NCI-H146 treated with DMSO at 0.1 percent for 48 hours (cell line): ENCODE data around the gene BCKDHB.

Source experiments
- DNase-seq: peaks from one replicate; lab custom pipeline; 2025; ENCODE audit not compliant: unreplicated experiment; lab: John Stamatoyannopoulos, UW

The BCKDHB gene

DNA sequence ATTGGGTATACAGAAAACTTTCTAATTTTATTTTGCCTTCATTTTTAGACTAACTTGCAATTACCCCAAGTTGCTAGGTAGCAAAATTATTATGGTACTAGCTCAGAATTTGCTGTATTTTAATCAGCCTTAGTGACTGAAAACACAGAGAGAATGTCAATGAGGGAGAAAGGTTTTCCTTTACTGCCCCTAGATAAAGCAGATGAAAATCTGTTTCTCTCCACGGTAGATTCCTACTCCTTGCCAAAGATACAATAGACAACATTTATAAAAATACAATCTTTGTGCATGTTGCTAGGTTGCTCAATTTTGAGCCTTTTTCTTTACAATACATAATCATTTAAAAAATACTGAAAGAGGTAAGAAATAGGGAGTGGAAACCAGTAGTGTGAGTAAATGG is 222.2 kb downstream of the BCKDHB start:
- DNase-seq = no peak

DNA sequence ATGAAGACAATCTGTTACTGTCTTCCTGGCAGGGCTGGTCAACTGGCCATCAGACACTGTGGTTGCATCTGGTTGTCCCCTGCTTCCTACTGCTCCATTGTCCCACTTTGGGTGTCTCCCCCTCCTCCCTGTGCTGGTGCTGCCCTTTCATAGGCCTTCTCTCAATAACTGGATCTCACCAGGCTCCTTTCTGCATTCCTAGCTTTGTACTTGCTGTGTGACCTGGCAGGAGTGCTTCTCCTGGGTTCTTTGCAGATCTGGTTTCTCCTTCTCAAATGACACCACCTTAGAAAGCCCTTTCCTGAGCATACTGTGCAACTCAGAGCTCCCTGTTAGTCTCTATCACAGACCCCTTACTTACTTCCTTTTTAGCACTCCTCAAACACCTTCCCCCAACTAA is 223.0 kb downstream of the BCKDHB start:
- DNase-seq = no peak

DNA sequence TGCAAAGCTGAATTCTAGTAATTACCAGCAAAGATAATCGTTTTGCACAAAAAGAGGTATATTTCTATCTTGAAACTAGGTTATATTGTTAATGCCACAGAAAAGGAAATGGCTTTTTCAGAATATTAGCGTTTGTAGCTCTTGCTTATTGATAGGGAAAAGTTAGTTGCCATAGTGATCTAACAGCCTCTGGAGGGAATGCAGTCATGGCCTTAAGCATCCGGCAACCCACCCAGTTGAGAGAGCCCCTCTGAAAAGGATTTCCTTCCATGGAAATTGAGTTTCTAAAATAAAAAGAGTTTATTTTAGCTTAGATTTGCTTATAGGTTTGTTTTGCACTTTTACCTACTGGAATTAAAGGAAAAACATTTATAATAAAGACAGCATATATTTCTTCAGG is 224.5 kb downstream of the BCKDHB start:
- no peak for DNase-seq

DNA sequence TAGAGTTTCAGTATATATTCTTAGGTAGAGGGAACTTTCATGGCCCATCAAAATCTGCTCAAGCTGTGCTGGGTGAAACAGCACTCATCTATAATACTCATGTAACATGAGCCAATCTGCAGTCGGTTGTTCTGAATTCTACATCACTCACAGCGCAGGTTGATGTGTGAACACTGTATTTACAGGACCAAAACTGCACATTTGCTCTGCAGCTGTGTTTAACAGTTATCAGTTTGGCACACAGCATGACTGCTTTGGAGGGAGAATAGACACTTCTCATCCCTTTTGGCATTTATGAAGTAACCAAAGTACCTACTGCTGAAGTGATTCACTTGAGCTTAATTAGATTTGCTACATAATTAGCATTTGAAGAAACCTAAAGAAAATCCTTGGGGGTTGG is 225.1 kb downstream of the BCKDHB start:
- peak; percentile 8 for DNase-seq

DNA sequence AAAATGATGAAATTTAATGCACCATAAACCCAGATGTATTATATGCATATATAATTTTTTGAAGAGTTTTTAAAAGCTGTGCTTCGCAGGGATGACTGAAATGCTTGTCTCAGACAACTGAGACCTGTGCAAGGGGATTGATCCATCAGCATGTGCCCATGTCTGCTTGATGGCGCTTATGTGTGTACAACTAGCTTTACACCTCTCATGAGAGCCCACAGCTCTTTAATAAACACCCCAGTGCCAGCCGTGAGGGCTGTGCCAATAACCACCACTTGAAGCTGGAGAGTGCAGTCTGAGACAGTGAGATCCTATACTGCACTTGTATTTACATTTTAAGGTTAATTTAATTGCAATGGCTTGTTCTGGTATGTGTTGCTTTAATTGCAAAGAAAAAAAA is 225.5 kb downstream of the BCKDHB start:
- DNase-seq = no peak

DNA sequence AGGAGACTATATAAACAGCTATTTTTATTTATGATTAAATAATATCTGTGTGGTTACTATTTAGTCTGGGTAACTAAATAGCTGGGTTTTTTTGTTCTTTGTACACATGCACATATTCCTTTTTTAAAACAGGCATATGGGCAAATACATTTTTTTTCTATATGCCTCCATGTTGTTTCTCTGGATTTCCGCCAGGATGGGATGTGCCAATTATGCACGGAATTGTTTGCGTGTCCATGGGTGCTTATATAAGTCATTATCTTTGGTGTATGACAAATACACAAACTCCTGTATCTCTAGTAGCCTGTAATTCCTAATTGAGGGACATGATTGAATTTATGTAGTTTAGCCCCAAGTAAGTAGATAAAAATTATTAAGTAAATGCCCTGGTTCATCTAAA is 226.9 kb downstream of the BCKDHB start:
- peak; percentile 9 for DNase-seq

DNA sequence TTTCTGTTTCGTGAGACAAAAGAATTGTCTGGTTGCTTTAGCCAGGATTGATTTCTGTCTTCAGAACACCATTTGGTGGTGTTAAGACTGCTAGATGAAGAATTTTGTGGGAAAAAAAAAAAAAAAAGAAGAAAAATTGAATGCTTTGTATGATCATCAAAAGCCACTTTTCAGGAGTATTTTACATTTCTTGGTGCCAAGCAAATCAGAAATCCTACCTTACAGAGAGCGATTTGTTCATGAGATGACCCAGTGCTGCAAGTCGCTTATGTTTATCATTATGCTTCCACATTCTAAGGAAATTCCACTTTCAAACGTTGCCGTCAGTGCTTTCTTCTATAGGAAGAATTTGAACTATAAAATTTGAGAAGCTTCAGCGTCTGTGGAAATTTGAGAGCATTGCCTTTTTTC is 228.7 kb downstream of the BCKDHB start:
- no peak for DNase-seq

DNA sequence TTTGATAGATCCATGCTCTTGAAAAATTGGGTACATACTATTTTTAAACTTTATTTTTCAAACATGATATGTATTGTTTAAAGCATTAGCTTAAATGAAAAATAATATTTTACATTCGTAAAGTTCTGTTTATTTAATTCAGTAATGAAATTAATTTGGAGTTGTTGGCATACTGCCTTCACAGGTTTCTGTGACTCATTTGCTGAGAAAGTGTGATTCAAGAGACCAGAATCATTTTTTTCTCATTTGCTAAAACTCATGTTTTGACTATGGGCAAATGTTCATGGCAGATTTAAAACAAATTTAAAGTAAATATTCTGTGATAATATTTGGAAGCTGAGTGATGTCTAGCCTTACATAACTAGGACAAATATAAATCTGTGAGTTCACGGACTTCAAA is 230.4 kb downstream of the BCKDHB start:
- DNase-seq = no peak

DNA sequence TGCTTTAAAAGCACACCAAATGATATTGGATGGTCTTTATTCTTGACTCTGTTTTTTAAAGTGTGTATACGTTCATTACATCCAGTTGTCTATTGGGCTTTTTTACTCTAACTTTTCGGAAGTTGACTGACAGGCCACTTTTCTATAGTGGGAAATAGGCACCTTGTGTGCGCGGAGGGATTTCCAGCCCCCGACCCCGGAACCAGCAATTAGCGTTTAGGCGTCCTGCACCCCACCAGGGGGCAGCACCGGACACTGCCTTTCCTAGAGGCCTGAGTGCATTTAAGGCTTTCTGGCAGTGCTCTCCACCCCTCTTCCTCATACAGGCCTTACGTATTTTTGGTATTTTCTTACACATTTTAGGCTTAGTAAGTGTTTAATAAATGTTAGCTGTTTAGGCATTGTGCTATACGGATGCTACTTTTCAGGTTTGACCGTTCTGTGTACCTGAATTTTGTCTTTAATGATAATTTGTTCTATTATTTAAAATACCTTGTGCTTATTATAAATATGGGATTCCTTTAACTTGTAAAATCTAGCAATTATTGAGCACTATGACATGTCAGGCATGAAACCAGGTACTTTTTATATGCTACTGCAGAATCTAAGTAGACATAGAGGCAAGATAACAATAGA is 231.8 kb downstream of the BCKDHB start:
- no peak for DNase-seq

DNA sequence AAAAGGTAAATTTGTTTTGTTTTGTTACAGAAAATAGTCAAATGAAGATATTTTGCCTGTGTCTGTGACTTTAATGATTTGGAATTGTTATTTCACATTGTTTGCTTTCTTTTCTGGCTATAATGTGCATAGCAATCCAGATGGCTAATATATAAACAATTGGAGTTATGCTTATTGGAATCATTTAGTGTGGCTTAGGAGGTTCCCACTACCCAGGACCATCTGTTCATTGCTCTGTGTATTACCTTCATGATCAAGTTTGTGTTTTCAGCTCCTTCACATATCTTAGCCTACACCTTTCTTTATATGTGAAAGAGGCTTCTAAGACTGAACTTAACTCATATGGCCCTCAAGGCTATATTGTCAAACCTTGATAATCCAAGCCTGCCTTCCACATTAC is 232.9 kb downstream of the BCKDHB start:
- no peak for DNase-seq

DNA sequence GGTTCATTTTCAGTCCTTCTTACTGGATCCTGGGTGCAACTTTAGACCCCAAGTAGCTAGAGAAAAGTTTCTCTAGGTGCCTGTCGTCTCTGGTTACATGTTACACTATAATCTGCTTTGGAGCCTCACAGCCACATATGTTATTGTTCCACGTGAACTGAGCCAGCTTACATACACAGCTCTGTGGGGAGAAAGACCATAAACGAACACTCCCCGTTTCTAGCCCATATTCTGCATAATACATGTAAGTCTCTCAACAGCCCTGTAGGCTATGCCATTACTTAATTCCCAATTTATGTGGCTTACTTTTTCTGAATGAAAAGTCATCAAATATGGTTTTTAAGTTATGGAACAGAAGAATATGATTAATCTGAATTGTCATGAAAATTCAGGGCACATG is 233.8 kb downstream of the BCKDHB start:
- no peak for DNase-seq

DNA sequence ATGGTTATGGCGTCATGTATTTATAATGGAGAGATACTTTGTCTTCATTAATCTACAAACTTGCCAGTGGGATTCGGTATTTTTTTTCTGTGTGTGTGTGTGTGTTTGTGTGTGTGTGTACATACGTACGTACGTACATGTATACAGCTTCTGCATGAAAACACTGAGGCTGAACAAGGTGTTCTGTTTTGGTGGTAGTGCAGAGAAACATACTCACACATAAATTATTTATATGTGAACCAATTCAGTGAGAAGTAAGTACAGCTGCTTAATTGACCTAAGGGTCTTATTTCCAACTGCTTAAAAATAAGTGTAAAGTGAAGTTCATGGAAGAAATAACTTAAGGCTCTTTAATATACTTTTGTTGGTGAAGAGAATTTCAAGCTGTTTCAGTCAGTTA is 234.2 kb downstream of the BCKDHB start:
- DNase-seq = no peak

DNA sequence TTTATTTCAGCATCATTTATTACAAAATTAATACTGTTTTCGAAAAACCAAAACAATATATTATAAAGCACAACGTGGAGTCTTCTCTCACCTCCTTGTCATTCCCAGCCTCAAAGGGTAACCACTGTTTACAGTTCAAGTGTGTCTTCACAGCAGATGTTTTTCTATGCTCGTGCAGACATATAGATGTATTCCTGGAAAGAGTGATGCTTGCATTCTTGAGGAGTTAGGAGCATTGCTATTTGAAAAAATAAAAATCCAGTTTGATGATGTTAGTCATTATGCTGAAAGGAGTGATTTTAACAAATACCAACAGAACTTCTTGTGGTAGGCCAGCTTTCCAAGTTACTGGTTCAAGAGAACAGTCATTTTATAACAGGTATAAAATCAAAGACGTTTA is 234.9 kb downstream of the BCKDHB start:
- DNase-seq = no peak

DNA sequence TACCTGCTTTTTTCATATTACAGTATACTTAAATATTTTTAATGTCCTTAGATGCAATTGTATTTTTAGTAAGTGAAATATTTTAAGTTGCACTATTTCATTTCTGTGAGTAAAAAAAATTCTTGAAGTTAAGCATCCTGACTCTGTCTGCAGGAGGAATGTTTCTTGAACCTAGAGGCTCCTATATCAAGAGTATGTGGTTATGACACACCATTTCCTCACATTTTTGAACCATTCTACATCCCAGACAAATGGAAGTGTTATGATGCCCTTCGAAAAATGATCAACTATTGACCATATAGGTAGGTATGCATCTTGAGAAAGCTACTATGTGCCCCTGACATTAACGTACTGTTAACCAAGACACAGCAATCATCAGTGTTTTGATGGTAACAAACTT is 237.0 kb downstream of the BCKDHB start:
- no peak for DNase-seq

DNA sequence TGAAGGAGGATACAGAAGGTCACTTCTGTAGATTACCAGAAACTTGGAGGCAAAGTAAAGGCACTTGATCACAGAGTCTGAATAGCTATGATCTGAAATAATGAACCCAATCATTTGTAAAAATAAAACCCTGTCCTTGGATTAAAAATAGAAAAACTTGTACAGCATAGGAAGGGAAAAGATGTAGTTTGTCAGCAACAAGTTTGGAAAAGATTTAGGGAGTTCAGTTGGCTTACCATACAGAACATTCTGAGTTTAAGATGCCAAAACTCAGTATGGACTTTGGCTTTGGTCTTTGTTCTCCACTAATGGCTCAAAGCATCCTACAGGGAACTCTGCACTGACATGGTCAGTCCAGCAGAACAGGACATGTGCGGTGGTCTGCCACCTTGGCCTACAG is 240.6 kb downstream of the BCKDHB start:
- DNase-seq = no peak

DNA sequence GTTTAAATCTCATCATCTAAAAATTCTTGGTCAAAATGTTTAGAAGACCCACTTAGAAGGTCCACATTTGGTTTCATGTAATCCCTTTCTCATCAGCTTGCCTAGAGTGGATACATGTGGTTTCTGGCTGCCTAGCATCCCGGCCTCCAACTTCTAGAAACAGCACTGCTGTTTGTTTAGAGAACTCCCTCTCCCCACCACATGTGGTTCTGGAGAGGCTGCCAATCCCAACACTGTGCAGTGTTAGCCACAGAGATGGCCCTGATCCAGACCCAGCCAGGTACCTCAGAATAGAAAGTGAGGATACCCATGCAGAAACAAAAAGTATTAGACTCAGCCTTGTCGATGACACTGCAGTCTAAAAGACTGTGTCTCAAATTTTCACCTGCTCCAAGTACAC is 241.8 kb downstream of the BCKDHB start:
- no peak for DNase-seq

DNA sequence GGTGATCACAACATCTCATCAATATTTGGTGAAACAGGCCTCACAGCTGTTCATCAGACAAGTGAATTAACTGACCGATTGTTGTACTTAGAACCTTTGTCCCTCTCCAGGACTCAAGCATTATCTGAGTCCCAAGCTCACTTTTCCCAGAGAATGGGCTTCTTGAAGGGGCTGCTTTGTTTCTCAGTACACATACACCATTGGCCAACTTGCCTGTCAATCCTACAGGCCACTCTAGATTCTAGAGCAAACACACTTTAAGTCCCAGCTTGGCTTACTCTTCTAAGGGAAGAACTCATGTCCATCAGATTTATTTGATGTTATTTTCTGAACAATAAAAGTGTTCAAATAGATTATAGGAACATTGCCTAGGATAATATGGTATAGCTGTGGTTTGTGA is 249.5 kb downstream of the BCKDHB start:
- no peak for DNase-seq

DNA sequence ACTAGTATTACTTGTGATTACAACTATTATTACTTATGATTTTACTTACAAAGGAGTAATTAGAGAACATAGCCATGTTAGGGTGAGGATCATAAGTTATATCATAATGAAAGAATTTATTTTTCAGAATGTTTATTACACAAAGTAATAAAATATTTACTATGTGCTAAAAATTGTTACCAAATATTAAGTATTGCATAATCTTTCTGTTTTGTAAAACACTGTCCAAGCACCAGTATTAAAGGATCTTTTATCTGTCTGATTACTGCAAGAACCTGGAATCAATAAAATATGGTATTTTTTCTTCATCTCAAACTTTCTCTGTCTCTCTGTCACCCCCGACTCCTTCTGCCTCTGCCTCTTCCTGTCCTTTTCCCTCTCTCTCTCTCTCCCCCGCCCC is 250.1 kb downstream of the BCKDHB start:
- DNase-seq = no peak

DNA sequence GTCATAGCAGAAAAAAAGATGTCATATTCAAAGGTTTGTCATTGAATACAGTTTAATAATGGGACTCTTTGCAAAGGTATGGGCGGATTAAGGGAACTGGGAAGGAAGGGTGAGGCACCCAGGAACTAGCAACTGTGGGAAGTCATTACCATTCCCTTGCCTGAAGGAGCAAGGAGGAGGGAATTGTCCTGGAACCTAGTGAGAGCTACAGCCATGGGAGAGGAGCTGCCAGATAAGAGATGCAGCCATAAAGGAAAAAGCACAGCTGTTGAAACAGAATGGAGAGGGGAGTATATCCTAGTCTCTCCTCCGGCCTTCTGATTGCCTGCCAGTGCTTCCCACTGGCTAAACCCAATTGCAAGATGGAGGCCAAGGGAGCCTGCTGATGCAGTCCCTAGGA is 250.6 kb downstream of the BCKDHB start:
- no peak for DNase-seq

DNA sequence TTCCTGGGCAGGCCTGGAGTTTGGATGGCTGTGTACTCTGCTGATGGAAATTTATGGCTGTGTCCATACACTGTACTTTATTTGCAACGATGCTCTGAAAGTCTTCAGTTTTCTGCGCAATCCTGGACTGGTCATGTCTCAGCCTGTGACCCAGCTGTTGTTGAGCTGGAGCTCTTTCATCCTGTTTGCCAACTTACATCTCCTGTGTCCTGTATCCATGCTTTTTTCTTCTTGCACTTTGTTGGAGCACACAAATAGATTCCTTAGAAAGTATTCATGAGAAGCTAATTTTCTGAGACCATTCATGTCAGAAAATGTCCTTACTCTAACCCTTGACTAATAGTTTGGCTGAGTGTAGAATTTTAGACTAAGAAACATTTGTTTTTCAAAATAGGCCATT is 251.2 kb downstream of the BCKDHB start:
- DNase-seq = no peak

DNA sequence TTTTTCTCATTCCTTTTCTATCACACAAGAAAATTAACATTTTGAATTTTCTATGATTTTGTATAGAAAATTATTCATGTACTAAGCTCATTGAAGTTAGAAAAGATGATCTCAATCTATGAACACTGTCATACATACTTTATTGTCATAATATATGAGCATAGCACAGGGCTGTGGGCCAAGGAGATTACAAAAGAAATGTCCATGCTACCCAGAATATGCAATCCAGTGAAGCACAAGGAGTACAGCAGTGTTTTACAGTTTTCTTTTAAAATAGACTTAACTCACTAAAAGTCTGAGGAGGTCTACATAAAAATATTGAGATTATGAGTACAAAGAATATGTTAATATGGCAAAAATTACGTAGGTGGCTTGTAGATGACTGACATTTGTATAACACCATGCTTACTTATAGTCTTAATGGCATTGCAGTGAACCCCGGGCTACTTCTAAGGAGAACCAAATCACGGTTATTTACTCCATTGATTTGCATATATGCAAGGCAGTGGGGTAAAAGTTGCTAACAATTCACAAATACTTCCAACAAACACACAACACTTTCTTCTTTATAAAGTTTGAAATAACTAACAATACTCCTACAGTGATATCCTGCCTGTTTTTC is 257.1 kb downstream of the BCKDHB start:
- DNase-seq = no peak

DNA sequence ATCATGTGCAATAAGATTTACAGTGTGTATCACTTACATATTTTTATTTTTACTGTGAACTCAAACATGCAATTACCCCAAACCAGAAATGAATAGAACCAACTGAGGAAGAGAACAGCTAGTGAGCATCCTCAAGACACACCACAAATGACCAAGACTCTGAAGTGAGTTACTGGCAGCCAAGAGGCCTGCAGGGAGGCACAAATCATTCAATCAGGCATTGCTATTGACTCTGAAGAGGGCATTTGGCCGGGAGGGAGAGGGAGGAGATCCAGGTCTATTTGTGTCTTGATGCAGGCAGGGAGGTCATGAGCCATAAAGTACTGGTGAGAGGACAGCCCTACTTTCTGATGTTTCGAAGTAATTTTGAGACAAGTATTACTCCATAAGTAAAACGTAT is 257.7 kb downstream of the BCKDHB start:
- DNase-seq = no peak

DNA sequence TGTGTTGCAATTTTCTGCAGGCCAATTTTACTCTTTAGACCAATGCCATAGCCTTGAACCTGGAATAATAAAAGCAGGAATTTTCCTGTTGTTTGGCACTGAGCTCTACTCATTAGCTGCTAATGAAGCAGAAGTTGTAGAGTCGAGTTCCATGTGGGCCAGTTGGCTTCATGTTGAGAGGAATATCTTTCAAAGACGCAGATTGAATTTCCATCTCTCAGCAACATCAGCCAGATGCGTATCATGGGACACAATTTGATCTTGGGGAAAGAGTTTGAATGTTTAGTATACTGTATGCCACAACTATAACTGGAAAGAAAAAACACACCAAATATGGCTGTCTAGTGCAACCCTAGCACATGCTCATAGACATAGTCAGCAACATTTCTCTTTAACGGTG is 259.6 kb downstream of the BCKDHB start:
- no peak for DNase-seq
